NCI-H2196 treated with DMSO at 0.1 percent for 48 hours (cell line): Measurements from ENCODE around the gene PIKFYVE.
"Not testable (repeated sequence)": the region's sequence is repeated elsewhere in the genome, so short reads cannot be mapped to it uniquely, and the experiment has no call there.

ENCODE experiments used
- DNase-seq: peaks from one replicate; lab custom pipeline; 2025; ENCODE audit not compliant: unreplicated experiment; lab: John Stamatoyannopoulos, UW

PIKFYVE gene

DNA sequence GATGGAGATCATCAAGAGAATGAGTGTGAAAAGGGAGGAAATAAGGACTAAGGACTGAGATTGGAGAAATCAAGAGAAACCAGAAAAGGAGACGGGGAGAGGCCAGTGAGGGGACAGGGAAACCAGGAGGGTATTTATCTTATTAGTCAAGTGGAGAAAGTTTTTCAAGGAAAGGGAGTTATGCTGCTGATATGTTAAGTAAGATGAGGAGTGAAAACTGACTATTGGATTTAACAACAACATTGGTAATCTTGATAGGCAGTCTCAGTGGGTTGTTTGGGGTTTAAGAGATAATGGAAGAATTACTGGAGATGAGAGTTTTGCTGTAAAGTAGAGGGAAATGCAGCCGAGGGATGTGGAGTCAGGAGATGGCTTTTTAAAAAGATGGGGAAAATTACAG, 30.6 kb downstream of the PIKFYVE start:
- DNase-seq = no peak

DNA sequence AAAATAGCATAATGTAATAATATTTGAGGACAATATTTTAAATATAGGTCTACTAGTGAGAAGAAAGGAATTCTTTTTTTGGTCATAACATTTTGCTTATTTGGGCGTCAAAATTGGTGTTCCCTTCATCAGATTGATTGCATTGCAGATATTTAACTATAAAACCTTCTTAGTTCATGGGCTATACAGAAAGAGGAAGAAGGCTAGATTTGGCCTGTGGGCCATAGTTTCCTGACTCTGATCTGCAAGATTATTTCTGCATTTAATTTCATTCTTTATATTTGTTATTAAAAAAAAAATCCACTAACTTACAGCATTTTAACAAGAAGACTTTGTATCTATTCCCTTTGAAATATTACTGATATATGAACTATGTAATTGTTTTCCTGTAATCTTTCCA, 31.9 kb downstream of the PIKFYVE start:
- no peak for DNase-seq

DNA sequence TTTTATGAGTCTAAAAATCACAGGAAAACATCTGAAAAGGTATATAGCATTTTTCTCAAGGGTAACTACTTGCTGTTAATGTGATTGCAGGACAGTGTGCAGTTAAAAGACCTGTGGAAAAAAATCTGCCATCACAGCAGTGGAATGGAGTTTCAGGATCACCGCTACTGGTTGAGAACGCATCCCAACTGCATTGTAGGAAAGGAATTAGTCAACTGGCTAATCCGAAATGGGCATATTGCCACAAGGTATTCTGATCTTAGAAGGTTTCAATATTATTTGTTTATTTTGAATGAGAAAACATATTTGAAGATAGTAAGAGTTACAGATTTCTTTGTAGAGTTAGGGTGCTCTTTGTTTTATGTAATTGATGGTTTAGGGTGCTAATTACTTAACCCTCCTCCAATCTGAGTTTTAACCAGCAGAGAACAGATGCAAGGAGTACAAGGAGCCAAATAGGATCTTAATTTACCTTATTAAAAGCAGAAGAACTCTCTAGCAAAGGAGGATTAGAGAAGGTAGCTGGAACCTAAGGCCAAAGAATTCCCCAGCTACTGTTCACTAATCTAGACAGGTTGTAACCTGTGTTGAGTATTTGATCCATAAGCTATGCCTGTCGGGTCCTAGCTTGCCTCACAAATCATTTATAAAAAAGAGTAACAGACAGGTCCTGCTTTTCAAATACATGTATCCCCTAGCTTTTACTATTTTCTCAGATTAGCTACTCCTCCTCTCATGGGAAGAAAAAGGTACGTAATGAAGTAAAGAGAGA, 35.0 kb downstream of the PIKFYVE start:
- DNase-seq = no peak

DNA sequence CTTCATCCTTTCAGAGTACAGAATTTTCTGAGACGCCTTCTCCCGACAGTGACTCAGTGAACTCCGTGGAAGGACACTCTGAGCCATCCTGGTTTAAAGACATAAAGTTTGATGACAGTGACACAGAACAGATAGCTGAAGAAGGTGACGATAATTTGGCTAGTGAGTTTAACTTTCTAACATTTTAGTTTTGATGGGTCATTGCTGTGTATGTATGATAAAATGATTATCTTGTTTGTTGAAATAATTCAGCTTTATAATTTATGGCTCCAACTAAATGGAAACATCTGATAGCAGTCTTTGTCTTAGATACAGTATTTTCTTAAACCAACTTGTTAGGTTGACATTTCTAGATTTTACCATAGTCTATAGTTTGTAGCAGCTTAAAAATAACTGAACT, 38.1 kb downstream of the PIKFYVE start:
- no peak for DNase-seq

DNA sequence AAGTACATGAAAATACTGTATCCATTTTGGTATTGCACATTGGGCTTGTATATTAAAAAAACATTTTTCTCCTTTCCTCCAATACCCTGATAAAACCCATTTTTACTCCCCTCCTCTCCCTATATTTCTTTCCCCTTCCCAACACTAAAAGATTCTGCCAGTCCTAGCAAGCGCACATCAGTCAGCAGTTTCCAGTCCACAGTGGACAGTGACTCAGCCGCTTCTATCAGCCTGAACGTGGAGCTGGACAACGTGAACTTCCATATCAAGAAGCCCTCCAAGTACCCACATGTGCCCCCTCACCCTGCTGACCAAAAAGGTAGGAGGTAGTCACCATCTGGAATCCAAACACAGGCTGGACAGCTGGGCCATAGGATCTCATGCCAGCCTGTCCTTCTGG, 38.6 kb downstream of the PIKFYVE start:
- DNase-seq = no peak

DNA sequence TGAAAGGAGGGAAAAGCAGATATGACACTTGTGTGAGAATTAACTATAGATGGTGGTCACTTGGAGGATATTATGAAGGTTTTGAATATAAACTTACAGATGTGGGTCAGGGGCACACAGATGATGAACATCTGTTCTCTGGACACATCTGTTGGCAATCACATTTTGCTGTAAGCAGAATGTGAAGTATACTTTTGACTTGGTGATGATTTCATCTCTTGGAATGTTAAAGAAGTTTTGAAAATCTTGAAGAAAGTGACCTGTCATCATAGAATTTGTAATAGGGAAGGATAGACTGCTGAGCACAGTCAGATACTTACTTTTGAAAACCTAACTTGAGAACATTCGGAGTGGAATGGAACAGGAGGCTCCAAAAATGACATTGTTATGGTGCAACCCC, 40.2 kb downstream of the PIKFYVE start:
- no peak for DNase-seq

DNA sequence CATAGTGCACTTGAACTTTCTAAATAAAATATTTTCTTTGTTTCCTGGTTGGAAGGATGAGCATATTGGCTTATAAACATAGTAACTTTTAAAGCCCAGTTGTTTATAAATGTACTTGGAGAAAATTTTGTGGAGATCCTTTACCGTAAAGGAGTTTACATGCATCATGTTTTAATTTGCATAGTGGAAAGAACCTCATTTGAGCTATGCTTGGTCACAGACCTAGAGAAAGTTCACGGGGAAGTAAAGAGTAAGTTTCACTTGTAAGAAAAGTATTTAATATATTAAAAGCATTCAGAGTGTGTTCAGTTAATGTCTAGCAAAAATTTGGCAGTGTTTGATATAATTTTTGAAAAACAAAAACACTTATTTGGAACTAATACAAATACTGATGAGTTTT, 45.3 kb downstream of the PIKFYVE start:
- DNase-seq = no peak

DNA sequence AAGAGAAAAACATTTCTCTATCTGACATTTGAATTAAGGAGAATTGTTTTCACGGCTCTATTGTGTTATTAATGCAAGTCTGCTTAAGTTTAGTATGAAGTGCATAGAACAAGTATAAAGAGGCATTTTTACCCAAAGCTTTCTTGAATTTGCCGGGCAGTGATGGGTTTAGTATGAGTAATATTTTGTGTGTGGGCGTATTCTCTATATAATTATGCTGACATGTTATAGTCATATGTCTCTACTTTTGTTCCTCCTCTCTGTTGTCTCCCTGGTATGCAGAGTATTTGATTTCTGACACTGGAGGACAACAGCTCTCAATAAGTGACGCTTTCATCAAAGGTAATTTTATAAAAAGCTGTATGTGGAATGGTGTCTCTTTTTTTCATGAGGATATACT, 45.9 kb downstream of the PIKFYVE start:
- DNase-seq = no peak

DNA sequence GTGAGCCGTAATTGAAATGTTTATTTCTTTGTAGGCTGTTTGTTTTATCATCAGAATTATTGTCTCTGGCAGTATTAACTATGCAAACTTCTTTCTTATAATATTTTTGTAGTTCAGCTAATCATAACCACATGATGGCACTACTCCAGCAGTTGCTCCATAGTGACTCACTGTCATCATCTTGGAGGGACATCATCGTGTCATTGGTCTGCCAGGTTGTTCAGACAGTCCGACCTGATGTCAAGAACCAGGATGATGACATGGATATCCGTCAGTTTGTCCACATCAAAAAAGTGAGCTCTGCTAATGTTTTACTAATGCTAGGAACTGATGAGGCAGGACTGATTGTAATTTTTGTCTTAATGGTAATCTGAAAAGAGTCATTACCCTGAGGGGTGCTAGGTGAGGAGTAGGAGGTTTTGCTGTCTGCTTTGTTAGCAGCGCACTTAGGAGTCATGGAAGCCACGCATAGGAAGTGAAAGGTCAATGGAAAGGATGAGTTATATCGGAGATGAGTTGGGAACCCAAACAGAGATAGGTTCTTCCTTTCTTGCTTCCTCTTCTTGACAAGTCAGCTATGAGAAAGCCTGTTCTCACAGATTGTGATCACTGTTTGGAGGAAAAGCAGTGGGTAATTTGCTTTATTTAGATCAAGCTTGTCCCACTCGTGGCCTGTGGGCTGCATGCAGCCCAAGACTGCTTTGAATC, 49.2 kb downstream of the PIKFYVE start:
- no peak for DNase-seq

DNA sequence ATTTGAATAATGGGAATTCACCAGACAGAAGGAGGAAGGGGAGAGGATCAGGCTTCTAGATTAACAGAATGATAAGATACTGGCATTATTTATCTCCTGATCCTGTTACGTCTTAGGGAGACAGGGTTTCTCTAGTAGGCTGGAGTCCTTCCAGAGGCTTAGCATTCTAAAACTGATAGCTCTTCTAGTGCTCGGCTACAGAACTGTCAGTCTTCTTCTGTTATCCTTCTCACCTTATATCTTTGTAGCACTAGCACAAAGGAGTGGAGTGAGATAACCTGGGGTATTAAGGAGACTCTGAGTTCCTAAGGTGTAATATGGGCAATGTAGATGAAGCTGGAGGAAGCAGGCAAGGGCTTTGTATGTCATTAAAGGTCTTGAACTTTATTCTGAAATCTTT, 52.1 kb downstream of the PIKFYVE start:
- DNase-seq = no peak

DNA sequence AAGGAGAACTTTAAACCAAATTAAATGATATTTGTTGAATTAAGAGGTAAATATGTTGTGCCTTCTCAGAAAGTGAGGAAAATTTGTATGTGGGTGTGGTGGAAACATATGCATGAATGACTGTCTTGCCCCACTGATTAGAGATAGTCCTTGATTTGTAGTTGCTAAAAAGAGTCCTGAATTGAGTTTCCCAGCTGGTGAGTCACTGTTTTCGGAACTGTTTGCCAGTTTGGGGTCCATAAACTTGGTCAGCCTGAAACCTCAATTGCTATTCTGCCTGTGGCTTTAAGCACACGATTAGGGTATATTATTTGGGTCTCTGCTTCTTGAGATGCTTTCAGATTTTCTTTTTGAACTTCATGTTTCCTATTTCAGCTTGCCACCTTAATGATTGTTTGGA, 53.3 kb downstream of the PIKFYVE start:
- DNase-seq = no peak

DNA sequence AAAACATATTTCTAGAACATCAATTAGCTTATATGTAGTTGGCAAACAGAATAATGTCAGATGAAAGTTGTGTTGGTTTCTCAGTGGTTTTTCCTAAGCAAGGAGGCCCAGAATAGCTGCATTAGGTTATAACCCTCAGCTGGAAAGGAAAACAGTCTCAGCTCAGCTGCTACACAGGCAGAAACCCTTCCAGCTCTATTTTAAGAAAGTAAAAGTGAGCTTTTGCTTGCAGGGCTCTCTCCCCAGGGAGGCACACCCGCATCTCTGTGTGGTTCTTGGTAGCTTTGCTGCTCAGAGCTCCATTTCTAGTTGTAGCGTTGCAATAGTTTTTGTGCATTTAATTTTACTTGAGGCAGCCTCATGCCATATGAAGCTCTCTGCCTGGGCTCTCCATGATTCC, 54.6 kb downstream of the PIKFYVE start:
- DNase-seq = no peak

DNA sequence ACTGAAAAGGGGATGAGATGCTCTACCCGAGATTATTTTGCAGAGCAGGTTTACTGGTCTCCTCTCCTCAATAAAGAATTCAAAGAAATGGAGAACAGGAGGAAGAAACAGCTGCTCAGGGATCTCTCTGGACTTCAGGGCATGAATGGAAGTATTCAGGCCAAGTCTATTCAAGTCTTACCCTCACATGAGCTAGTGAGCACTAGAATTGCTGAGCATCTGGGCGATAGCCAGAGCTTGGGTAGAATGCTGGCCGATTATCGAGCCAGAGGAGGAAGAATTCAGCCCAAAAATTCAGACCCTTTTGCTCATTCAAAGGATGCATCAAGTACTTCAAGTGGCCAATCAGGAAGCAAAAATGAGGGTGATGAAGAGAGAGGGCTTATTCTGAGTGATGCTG, 60.0 kb downstream of the PIKFYVE start:
- no peak for DNase-seq

DNA sequence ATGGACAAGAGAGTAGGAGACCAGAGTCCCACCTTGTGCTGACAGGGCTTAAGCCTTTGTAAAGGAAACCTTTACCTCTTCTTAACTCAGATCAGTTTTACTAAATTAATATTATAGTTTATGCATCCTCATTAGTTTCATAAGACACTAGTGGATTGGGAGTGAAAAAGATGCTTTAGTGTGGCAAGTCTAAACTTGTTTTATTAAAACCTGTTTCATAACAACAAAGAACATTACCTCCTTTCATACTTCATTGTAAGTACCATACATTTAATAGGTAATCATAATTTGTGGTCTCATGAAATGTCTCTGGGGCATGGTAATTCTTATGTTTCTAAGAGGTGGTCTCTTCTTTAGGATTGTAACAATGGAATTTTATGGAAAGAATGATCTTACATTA, 63.4 kb downstream of the PIKFYVE start:
- no peak for DNase-seq

DNA sequence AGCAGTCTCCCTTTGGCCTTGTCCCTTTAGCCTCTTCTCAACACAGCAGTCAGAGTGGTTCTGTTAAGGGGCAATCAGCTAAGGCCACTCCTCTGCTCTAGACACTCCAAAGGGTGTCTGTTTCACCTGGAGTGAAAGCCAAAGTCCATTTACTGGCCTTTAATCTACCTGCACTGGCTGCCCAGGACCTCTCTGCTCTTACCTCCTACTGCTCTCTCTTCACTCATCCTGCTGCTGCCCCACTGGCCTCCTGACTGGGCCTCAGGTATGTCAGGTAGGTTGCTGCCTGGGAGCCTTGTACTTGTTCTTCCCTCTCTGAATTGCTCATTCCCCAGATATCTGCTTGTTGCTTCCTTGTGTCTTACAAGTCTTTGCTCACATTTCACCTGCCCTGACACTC, 68.2 kb downstream of the PIKFYVE start:
- no peak for DNase-seq

DNA sequence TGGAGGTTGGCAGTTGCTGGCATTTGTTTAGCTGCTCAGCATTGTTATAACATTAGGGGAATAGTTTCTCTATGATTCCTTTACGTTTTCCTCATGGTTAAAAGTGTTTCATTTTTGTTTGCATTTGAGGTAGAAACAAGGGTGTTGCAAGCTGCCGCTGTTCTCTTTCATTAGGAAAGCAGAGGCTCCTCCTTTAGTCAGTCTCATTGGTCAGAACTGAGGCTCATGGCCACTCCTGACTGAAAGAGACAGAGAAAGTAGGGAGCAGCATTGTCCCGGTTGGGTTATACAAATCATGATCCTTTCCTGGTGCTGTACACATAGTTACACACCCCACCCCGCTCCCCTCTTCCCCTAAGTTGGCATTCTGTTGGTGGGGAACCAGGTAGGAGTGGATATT, 80.7 kb downstream of the PIKFYVE start:
- no peak for DNase-seq

DNA sequence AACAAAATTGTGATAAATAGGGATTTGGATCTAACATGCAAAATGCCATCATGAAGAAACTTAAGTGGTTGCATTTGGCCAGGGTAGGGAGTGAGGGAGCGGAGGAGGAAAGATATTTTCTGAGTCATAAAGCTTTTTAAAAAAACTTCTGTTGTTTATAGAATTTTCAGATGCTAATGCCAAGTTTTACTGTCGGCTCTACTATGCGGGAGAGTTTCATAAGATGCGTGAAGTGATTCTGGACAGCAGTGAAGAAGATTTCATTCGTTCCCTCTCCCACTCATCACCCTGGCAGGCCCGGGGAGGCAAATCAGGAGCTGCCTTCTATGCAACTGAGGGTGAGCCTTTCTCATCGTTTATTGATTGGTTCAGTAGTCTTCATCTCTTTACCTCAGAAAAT, 84.6 kb downstream of the PIKFYVE start:
- DNase-seq = no peak

DNA sequence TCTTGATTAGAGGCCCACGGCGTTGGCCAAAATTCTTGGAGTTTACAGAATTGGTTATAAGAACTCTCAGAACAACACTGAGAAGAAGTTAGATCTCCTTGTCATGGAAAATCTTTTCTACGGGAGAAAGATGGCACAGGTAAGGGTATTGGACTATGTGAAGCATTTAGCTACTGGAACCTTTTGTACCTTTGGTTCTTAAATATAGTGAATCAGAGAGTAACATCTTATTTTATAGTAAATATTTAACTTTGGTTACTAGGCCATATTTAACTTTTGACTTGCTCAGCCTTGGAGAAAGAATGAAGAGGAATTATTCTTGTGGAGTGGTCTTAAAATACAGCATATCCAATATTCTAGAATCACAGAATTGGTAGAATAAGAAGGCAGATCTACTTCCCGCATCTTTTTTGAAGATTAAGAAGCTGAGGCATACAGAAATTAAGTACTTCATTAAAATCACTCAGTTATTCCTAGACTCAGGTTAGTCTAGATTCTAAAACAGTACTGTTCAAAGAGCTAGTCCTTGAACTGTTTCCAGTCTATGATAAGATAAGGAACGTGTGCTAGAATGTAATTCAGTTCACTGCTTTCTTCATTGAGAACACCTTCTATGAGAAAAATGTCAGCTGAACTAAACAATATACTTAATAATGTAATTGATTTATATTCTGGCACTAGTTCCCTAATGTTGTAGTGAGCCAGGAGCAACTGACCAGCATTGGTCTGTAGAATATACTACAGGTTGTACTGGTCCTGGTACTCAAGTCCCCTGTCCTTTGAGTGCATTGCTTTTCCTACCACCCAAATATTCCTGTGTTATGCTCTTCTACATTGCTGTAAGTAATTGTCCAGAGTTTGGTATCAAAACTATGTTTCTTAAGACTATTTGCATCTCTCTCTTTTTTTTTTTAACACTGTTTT, 86.9 kb downstream of the PIKFYVE start:
- DNase-seq = no peak

DNA sequence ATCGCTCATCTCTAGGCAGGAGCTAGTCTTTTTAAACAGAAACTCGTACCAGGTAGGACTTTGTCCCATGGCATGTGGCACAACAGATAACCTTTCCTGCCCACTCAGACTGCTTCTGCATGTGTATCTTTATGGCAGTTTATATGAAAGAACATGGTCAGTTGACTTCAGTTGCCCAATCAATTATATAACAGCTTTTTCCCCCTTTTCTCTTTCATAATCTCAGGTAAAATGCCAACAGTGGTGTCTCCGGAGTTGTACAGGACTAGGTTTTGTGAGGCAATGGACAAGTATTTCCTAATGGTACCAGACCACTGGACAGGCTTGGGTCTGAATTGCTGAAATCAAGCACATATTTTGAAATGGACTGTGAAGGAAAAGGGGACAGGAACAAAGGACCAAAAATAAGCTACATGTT, 88.9 kb downstream of the PIKFYVE start:
- DNase-seq = no peak

DNA sequence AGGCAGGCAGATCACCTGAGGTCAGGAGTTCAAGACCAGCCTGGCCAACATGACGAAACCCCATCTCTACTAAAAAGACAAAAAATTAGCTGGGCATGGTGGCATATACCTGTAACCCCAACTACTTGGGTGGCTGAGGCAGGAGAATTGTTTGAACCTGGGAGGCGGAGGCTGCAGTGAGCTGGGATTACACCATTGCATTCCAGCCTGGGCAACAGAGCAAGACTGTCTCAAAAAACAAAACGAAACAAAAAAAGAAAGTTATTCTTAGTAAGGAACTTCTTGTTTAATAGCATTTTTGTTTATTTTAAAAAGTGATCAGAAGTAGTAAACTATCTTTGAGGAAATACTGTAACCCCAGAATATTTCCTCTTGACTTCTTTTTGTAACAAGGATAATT, 90.4 kb downstream of the PIKFYVE start:
- not testable (repeated sequence) for DNase-seq

DNA sequence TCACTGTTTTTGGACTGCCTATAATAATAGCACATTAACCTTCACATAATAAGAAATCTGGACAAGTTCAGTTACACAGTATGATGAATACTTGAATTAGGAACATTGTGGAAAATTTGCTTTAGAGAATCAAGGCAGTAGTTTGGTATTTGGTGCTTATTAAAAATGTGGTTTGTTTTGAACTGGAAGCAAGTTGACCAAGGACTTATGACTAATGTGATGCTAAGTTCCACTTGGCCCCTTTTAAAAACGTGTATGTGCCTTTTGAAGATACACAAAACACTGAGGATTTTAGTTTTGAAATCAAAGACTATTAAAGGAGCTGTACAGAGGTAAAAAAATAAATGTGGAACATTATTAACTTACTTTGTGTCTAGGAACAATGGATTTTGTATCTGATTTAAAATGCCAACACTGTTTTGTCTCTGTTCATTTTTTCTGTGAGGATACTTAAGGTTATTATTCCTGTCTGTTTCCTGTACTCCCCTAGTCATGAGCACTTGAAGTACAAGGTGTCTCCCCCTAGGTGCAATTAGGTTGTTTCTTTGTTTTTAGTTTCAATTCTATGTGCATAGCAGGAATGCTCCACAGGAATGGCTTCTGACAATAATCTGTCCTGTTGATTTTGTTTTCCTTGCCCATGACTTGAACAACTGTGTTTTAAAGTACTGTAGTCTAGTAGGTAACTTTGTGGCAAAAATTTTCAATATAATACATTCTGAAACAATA, 91.0 kb downstream of the PIKFYVE start:
- DNase-seq = no peak
